ENCODE measurements around the gene XRRA1. TPM values are rescaled to one million over a fixed set of nuclear protein-coding genes. Genes with fewer than 3 reads are reported as not detected.
"Not testable (repeated sequence)": the region's sequence is repeated elsewhere in the genome, so short reads cannot be mapped to it uniquely, and the experiment has no call there.

XRRA1 gene
- total RNA-seq, 3 donors from 2014 or later: 6.5 to 8.6 (median 7.1) TPM

GRCh38 chr11:74845978-74846517 is 102.8 kb downstream of the XRRA1 start:
- H3K4me3 Mint-ChIP-seq: no peak overlapping the region
- H3K9me3 Mint-ChIP-seq: no peaks in the 10 kb centered on the region
- DNase-seq (no peak), ATAC-seq (no peak)
- H3K4me1 Mint-ChIP-seq (ENCODE audit: low read depth): peaks cover 10% of the 10 kb centered on the region
- peaks cover 29% of the 10 kb centered on the region for H3K36me3 Mint-ChIP-seq (ENCODE audit: insufficient read depth)
- H3K27me3 Mint-ChIP-seq (ENCODE audit: low read depth): no peaks in the 10 kb centered on the region

DNA sequence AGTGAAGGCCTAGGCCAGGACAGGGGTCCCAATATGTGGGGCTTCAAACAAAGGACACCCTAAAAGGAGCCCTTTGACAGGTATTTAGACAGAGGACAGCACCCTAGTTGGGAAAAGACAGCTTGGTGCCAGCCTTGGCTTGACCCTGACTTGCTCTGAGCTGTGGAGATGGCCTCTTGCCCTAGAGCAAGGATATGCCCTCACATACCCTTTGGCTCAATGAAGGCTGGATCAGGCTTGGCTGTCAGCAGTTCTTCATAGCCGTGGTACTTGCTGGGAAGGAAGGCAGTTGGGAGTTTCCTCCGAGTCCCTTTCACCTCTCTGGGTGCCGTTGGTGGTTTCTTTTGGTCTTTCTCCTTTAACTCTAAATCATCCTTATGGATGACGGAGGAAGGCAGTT is 104.0 kb downstream of the XRRA1 start:
- DNase-seq (no peak), ATAC-seq (no peak)
- Mint-ChIP-seq H3K27me3 (ENCODE audit: low read depth) (no peaks in the 10 kb centered on the region), H3K4me3 (no peak overlapping the region), H3K36me3 (ENCODE audit: insufficient read depth) (peaks cover 26% of the 10 kb centered on the region), H3K4me1 (ENCODE audit: low read depth) (peaks cover 10% of the 10 kb centered on the region), H3K9me3 (no peaks in the 10 kb centered on the region)

DNA sequence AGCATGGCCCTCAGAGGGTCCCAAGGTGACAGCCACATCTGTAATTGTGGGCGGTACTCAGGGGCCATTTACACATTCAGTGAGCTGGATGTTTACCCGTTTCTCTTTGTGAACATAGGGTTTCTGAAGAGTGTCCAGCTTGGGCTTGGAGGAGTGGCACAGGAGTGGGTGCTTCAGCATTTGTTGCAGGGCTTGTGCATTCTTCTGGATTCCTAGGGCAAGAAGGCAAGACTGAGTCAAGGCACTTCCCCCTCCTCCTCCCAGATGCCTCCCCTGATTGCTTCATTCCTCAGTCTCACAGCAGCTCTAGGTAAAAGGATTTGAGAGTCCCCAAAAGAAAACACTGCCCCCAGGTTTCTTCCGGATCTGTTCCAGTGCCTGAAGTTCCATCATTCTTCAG is 104.8 kb downstream of the XRRA1 start:
- Mint-ChIP-seq H3K4me3 (no peak overlapping the region), H3K27me3 (ENCODE audit: low read depth) (no peaks in the 10 kb centered on the region), H3K9me3 (no peaks in the 10 kb centered on the region), H3K36me3 (ENCODE audit: insufficient read depth) (peaks cover 26% of the 10 kb centered on the region), H3K4me1 (ENCODE audit: low read depth) (peaks cover 10% of the 10 kb centered on the region)
- no peak for ATAC-seq
- DNase-seq: no peak

DNA sequence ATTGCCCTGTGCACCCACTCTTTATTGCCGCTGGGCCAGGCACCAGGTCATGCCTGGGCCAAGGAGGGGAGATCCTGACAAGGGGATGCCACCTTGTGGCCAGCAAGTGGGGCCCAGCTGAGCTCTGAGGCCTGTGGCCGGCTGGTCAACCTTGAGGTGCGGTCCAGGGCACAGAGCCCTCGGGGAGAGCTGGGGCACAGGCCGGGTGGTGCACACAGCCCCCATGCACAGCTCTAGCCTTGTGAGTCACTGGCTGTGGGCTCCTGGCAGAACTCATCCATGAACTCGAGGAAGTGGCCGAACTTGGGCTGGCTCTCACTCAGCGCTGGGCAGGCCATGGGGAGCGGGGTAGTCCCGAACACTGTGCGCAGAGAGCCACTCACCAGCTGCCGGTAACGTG is 105.9 kb downstream of the XRRA1 start:
- DNase-seq (no peak), ATAC-seq (no peak)
- H3K36me3 Mint-ChIP-seq (ENCODE audit: insufficient read depth): peaks cover 27% of the 10 kb centered on the region
- H3K4me3 Mint-ChIP-seq: no peak overlapping the region
- H3K9me3 Mint-ChIP-seq: no peaks in the 10 kb centered on the region
- H3K4me1 Mint-ChIP-seq (ENCODE audit: low read depth): peaks cover 10% of the 10 kb centered on the region
- no peaks in the 10 kb centered on the region for H3K27me3 Mint-ChIP-seq (ENCODE audit: low read depth)

DNA sequence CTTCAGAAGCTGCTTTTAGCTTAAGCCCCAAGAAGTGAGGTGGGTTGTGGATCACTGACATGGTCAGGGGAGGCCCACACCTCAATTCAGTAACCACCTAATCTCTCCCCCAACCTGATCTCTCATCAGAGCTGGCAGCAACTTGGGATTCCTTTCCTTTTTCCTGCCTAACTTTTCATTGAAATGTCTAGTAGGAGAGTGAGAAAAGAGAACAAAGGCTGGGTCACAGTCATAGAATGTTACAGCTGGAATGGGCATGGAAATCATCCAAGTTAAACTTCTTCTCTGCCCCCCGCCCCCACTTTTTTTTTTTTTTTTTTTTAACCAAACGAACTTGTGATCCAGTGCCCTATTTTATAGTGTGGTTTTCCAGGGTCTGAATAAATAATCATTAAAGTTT is 108.4 kb downstream of the XRRA1 start:
- DNase-seq (no peak), ATAC-seq (no peak)
- Mint-ChIP-seq H3K27me3 (ENCODE audit: low read depth) (no peaks in the 10 kb centered on the region), H3K9me3 (no peaks in the 10 kb centered on the region), H3K36me3 (ENCODE audit: insufficient read depth) (peaks cover 38% of the 10 kb centered on the region), H3K4me1 (ENCODE audit: low read depth) (no peaks in the 10 kb centered on the region), H3K4me3 (no peak overlapping the region)

GRCh38 chr11:74839971-74840370 is 108.9 kb downstream of the XRRA1 start:
- no peaks in the 10 kb centered on the region for H3K9me3 Mint-ChIP-seq
- no peaks in the 10 kb centered on the region for H3K4me1 Mint-ChIP-seq (ENCODE audit: low read depth)
- H3K36me3 Mint-ChIP-seq (ENCODE audit: insufficient read depth): peaks cover 39% of the 10 kb centered on the region
- ATAC-seq (no peak), DNase-seq (no peak)
- H3K27me3 Mint-ChIP-seq (ENCODE audit: low read depth): no peaks in the 10 kb centered on the region
- H3K4me3 Mint-ChIP-seq: no peak overlapping the region

DNA sequence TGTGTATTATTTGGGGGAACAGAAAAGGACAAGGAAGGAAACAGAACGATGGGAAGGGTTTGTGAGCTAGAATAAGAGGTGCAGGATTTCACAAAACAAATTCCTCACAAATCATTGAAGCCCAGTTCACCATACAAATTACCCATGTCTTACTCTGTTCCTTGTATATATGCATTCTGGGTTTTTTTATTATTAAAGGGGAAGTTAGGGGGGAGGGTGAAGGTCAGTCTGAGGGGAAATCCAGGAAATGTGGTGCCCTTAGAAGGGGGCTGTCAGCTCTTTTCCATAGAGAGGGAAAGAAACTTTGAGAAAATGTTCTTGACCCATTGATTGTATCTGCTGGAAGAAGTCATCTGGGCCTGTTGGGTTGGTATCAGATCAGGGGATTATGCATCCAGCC is 109.4 kb downstream of the XRRA1 start:
- no peak for ATAC-seq

DNA sequence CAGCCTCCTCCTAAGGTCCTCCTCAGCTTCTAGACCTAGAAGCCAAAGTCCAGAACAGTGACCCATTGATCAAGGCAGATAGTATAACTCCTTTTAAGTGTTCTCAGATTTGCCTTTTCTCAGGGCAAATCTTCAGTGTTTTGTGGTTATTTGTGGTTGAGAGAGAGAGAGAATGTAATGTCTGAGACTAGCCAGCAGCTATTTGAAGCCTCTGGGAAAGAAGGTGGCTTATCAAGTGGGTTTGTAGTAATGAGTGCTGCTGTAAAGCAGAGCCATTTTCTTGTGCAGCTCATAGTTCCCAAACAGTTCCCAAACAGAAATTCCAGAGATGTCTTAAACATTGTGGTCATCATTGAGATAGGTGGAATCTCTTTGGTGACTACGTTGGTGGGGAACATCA is 110.7 kb downstream of the XRRA1 start:
- no peaks in the 10 kb centered on the region for H3K4me1 Mint-ChIP-seq (ENCODE audit: low read depth)
- no peaks in the 10 kb centered on the region for H3K27me3 Mint-ChIP-seq (ENCODE audit: low read depth)
- DNase-seq (no peak), ATAC-seq (no peak)
- H3K36me3 Mint-ChIP-seq (ENCODE audit: insufficient read depth): peaks cover 39% of the 10 kb centered on the region
- no peaks in the 10 kb centered on the region for H3K9me3 Mint-ChIP-seq
- H3K4me3 Mint-ChIP-seq: no peak overlapping the region

More for the DNA sequence above, 109.4 kb downstream of the XRRA1 start:
- Mint-ChIP-seq H3K4me3 (no peak overlapping the region), H3K9me3 (no peaks in the 10 kb centered on the region), H3K4me1 (ENCODE audit: low read depth) (no peaks in the 10 kb centered on the region), H3K36me3 (ENCODE audit: insufficient read depth) (peaks cover 42% of the 10 kb centered on the region), H3K27me3 (ENCODE audit: low read depth) (no peaks in the 10 kb centered on the region)
- no peak for DNase-seq

DNA sequence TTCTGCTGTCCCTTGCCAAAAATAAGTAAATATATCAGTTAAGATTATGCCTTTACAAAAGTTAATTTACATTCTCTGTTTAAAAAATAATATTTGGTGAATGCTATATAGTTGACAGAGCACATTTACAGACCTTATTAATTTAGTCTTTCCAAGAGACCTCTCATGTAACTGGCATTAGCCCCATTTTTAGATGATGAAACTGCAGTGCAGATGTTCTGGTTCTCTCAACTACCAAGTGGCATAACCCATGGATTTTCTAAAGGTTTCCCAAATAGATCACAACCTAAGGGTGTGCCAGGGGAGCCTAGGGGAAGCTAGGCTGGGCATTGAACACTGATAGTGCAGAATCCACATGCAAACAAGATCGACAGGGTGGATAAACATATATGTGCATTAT is 111.7 kb downstream of the XRRA1 start:
- H3K27me3 Mint-ChIP-seq (ENCODE audit: low read depth): no peaks in the 10 kb centered on the region
- no peak for DNase-seq
- no peaks in the 10 kb centered on the region for H3K9me3 Mint-ChIP-seq
- no peak overlapping the region for H3K4me3 Mint-ChIP-seq
- no peak for ATAC-seq
- peaks cover 37% of the 10 kb centered on the region for H3K36me3 Mint-ChIP-seq (ENCODE audit: insufficient read depth)
- H3K4me1 Mint-ChIP-seq (ENCODE audit: low read depth): no peaks in the 10 kb centered on the region

DNA sequence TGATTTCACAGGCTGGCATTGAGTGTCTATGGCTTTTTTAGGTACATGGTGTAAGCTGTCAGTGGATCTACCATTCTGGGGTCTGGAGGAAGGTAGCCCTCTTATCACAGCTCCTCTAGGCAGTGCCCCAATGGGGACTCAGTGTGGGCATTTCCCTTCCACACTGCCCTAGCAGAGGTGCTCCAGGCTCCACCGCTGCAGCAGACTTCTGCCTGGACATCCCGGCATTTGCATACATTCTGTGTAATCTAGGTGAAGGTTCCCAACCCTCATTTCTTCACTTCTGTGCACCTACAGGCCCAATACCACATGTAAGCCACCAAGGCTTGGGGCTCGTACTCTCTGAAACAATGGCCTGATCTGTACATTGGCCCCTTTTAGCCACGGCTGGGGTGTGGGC is 122.0 kb downstream of the XRRA1 start:
- no peak overlapping the region for H3K4me3 Mint-ChIP-seq
- H3K4me1 Mint-ChIP-seq (ENCODE audit: low read depth): no peaks in the 10 kb centered on the region
- peaks cover 17% of the 10 kb centered on the region for H3K9me3 Mint-ChIP-seq
- H3K36me3 Mint-ChIP-seq (ENCODE audit: insufficient read depth): peaks cover 68% of the 10 kb centered on the region
- DNase-seq (no peak), ATAC-seq (no peak)
- no peaks in the 10 kb centered on the region for H3K27me3 Mint-ChIP-seq (ENCODE audit: low read depth)

DNA sequence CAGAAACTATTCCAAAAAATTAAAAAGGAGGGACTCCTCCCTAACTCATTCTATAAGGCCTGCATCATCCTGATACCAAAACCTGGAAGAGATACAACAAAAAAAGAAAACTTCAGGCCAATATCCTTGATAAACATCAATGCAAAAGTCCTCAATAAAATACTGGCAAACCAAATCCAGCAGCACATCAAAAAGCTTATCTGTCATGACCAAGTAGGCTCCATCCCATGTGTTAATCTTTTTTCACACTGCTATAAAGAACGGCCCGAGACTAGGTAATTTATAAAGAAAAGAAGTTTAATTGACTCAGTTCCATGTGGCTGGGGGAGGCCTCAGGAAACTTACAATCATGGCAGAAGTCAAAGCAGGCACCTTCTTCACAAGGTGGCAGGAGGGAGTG is 123.3 kb downstream of the XRRA1 start:
- Mint-ChIP-seq H3K9me3 (peaks cover 20% of the 10 kb centered on the region), H3K36me3 (ENCODE audit: insufficient read depth) (peaks cover 73% of the 10 kb centered on the region)
- not testable (repeated sequence) for ATAC-seq; H3K4me3 Mint-ChIP-seq; DNase-seq; H3K4me1 Mint-ChIP-seq (ENCODE audit: low read depth); H3K27me3 Mint-ChIP-seq (ENCODE audit: low read depth)

- Mint-ChIP-seq H3K27me3 (ENCODE audit: low read depth) (no peaks in the 10 kb centered on the region), H3K4me3 (no peak overlapping the region), H3K36me3 (ENCODE audit: insufficient read depth) (peaks cover 74% of the 10 kb centered on the region), H3K4me1 (ENCODE audit: low read depth) (peaks cover 11% of the 10 kb centered on the region), H3K9me3 (peaks cover 20% of the 10 kb centered on the region)
- ATAC-seq (no peak), DNase-seq (no peak)
Observed at GRCh38 chr11:74824285-74824982, 124.5 kb downstream of the XRRA1 start.

DNA sequence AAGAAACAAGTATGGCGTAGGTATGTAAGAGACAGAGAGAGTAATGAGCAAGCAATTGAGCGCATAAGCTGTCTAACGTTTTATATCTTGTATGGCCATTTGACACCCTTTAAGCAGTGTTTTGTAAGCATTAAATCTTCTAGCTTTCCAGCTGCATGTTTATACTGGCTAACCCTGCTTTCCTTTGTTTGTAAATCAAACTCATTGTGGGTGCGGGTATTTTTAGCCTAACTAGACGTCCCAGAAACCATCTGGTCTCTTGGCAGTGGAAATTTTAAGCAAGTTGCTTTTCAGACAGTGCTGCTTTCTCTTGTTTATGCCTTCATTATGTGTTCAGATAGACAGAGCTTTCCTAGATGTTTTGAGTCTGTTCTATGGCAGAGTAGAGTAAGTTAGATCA is 126.7 kb downstream of the XRRA1 start:
- ATAC-seq (no peak), DNase-seq (no peak)
- Mint-ChIP-seq H3K27me3 (ENCODE audit: low read depth) (no peaks in the 10 kb centered on the region), H3K36me3 (ENCODE audit: insufficient read depth) (peaks cover 80% of the 10 kb centered on the region), H3K9me3 (peaks cover 20% of the 10 kb centered on the region), H3K4me3 (no peak overlapping the region), H3K4me1 (ENCODE audit: low read depth) (peaks cover 33% of the 10 kb centered on the region)

DNA sequence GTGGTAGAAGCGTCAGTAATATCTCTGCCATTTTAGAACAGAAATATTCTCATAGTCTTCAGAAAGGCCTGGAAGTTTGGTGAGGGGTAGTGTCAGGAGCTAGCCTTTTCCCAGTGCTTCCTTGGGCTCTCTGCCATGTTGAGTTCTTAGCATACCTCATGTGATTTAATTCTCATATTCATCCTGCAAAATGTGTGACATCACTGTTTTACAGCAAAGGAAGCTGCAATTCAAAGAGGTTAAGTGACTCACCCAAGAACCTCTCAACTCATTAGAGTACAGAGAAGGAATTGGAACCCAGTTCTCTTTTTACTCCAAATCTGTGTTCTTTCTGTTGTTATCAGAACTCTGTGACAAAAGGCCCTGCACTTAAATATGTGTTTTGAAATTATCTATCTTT is 128.1 kb downstream of the XRRA1 start:
- Mint-ChIP-seq H3K27me3 (ENCODE audit: low read depth) (no peaks in the 10 kb centered on the region), H3K36me3 (ENCODE audit: insufficient read depth) (peaks cover 80% of the 10 kb centered on the region), H3K9me3 (peaks cover 20% of the 10 kb centered on the region), H3K4me1 (ENCODE audit: low read depth) (peaks cover 42% of the 10 kb centered on the region), H3K4me3 (no peak overlapping the region)
- DNase-seq (no peak), ATAC-seq (no peak)

GRCh38 chr11:74819400-74819799 is 129.5 kb downstream of the XRRA1 start:
- no peak overlapping the region for H3K4me3 Mint-ChIP-seq
- H3K9me3 Mint-ChIP-seq: peaks cover 13% of the 10 kb centered on the region
- ATAC-seq (no peak), DNase-seq (no peak)
- H3K27me3 Mint-ChIP-seq (ENCODE audit: low read depth): no peaks in the 10 kb centered on the region
- peaks cover 42% of the 10 kb centered on the region for H3K4me1 Mint-ChIP-seq (ENCODE audit: low read depth)
- peaks cover 72% of the 10 kb centered on the region for H3K36me3 Mint-ChIP-seq (ENCODE audit: insufficient read depth)
